Dedifferentiated amniotic fluid mesenchymal stem cell (primary cell): ENCODE data around the gene R3HCC1L.

Source experiments
- DNase-seq: peaks from one replicate; pipeline ENCODE4 v3.0.0-alpha.2; 2016; ENCODE audit errors: extremely low spot score

Gene R3HCC1L

DNA sequence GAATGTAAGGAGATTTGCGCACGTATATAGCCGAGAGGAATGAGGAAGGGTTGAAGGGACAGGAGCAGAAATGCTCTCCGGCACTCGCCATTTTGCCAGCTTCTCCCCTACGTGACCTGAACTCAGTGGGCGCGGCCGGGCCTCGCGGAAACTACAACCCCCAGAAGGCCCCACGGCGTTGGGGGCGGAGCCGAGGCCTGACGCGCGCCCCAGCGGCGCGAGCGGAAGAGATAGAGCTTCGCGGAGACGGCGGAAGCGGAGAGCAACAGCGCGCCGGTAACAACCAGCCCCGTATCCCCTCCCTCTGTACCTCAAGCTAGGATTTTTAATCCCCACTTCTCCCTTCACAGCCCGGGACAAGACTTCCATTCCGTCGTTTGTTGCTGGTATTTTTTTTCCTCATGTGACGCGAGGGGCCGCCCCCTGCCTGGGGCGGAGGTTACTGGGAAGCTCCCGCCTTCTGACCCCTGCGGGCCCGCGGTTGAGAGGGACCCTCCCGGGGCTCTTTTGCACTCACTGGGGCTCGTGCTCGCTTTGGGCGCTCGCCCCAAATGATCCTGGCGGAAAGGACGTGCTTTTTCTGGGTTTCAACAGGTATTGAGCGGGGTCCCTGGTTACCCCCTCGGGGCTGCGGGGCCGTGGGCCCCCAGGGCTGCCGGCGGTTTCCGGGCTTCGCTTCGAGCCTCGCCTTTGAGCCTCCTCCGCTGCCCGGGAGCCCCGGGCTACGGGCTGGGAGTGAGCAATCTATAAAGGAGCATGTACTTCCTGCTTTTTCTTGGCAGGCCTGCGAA lies at the start of gene R3HCC1L:
Gene R3HCC1L (plus strand): TSS at position 227 of the 791 bp plus-strand sequence. CDS start 73,458 bp downstream, outside the sequence.
- DNase-seq: peak; percentile 85

DNA sequence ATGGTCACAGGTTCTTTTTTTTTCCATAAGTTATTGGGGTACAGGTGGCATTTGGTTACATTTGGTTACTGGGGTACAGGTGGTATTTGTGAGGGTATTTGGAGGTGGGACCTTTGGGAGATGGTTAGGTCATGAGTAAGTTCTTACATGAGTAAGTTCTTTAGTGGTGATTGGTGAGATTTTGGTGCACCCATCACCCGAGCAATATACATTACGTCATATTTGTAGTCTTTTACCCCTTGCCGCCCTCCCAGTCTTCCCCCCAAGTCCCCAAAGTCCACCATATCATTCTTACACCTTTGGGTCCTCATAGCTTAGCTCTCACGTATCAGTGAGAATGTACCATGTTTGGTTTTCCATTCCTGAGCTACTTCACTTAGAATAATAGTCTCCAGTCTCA lies 49.2 kb upstream of the R3HCC1L start:
- no peak for DNase-seq

DNA sequence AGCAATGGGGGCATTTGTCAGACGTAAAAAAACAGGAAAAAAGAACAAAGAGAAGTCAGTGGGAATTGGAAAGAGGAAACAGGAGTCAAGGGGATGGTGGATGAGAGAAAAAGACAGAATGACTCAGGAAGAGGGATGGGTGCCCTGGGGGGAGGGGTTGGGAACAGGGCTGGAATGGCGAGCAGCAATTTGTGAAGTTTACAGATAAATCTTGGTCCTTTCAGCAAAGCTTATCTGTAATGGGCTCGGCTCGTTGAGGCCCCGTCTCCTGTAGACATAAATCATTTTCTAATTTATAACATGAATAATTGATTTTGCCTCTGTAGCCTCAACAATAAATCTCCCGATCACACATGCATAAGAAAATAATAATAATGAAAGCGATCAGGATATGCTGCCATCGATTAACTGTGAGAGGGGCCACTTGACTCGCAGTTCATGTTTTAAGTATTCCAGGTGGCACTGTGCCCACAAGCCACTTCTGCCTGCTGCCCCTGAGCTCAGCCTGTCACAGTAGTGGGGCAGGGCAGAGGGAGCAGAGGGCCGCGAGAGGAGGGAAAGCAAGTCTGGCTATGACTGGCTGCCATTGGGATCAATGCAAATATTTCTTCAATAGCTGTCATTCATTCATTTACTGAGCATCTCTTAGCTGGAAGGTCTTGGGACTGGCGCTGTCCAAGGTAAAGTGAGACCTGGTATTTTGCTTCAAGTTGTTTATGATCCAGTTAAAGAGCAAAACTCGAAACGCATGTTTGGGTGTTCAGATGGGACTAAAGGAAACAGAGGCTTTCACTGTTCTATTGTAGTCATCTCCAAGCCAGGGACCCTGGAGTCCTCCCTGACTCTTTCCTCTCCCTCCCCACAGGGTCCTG lies 47.4 kb upstream of the R3HCC1L start:
- no peak for DNase-seq

DNA sequence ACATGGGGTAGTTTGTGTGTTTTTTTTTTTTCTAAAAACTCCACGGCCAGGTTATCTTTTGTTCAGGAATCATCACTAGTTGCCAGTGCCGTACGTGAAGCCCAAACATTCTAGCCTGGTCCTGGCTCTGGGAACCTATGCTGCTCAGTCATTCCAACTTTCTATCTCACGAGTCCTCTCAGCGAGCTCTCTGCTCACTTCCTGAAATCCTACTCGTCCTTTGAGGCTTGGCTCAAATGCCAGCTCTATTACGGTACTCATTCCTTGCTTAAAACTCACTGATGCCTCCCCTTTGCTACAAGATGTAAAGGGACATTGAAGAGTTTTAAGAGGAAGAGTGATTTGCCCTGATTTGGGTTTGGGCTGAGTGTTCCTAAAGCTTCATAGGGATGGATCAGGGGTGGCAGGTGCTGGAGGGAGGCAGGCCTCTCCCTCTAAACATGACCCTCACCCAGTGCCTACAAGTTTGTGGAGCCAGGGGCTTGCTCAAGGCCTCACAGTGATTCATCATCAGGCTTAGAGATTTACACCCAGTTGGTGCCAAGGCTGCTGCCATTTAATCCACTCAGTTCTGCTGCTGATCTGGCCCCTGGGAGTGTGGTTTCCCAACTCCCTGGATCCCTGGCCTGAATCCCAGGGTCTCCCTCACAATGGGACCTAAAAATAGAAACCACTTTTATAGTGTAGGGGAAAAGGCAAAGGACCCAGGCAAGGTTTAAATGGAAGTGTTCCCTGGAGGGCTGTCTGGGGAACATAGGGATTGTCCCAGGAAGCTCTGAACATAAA lies 46.1 kb upstream of the R3HCC1L start:
- DNase-seq: no peak

DNA sequence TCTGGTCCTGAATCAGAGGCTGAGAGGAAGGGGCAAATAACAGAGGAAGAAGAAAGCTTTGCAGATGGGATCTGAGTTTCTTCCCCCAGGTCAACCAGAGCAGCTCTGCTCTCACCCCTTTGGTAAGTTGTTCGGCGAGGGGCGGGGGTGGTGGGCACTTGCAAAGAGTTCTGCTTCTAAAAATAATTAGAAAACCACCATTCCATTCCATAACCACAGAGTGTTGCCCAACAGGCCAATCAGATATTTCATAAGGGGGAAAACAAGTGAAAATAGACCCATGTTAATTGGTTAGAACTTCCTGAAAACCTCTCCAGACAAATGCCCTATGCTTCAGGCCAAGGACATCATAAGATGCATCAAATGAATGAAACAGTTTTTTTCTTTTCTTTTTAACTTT lies 43.6 kb upstream of the R3HCC1L start:
- no peak for DNase-seq

DNA sequence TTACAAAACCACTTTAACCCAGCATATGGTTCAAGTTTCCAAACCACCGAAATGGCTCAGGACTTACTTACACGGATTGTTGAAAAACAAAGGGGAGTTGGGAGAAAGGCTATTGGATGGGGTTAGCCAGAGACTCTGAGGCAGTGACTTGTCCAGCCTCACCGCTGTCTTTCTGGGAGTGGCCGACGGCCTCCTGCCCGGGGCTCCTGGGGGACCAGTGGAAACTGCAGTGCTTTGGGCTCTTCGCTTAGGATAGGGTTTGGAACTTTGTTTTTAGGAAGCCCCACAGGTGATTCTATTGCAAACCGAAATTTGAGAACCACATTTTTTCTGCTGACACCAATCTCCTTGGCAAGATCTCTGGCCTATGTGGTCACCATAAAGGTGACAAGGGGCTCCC lies 38.1 kb upstream of the R3HCC1L start:
- DNase-seq: no peak

DNA sequence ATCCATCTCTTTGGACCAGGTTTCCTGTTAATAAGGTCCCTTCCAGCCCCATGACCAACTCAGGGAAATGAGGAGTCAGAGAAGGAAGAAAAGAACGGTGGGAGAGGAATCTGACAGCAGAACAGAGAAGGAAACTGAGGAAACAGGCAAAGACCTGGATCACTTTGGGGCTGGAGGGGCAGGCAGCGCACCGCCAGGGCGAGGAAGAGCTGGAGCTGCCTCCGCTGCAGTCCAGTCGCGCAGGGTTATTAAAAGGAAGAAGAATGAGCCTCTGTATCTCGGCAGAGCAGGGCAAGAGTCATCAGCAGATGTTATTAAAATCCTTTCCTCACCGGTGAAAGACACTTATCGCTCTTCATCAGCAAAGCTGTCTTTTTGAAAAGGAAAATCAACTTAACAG lies 37.7 kb upstream of the R3HCC1L start:
- no peak for DNase-seq

DNA sequence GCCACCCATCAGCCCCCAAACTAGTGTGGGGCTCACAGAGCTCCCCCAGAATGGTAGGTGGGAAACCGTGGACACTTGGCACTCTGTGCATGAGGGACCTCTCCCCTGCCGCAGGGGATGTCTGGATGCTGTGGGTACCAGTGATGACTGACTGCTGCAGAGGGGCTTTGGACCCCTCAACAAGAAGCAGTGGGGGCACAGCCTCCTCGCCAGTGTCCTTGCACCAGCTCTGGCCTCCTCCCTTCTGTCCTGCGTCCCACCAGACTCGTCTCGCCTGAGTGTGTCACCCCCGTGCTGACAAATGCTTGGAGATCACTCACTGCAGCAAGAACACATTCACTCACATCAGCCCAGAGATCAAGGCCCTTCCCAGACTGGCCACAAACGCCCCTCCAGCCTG lies 37.3 kb upstream of the R3HCC1L start:
- no peak for DNase-seq

DNA sequence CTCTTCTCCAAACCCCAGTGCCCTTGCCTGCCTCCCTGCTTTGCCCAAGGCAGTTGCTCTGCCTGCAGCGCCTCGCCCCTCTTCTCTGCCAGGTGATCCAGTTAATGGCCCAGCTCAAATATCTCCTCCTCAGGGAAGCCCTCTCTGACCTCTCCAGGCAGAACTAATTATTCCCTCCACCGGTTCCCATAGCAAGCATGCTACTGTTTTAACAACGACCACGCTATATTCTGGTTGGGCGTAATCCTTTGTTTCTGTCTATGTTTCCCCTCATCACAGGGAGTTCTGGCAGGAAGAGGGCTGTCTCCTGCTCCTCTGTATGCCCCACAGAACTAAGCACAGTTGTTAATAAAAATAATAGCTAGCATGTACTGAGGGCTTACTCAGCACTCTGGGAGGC lies 36.8 kb upstream of the R3HCC1L start:
- no peak for DNase-seq

DNA sequence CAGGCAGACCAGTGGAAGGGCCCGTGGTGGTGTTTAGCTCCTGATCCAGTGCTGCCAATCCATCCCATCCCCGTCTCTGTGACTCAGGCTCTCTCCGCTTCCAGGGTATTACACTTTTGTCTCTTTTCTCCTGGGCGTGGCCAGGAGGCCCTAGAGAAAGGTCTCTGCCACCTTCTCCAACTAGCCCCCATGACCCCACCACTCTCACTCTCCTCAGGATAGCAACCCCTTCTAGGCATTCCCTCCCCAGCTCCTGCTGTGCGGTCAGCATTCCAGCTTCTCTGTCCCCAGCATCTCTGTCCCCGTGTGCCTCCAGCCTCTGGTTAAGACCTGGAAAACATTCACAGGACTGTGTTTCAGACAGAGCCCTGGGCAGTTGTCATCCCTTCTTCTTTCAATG lies 36.2 kb upstream of the R3HCC1L start:
- DNase-seq: no peak

DNA sequence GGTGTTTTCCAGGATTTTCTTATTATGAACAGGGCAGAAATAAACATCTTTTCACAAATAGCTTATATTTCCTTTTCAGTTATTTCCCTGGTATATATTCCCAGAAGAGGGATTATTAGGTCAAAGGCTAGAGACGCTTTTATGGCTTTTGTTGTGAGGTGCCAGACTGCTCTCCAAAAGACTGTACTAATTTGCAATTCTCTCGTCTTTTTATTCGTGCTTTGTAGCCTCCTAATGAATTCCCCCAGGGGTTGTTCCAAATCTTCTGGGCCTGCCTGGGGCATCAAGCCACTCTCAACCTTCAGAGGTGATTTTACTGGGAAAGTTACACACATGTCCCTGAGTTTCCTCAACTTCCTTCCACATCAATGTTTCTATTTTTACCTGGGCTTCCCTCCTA lies 34.0 kb upstream of the R3HCC1L start:
- DNase-seq: no peak

DNA sequence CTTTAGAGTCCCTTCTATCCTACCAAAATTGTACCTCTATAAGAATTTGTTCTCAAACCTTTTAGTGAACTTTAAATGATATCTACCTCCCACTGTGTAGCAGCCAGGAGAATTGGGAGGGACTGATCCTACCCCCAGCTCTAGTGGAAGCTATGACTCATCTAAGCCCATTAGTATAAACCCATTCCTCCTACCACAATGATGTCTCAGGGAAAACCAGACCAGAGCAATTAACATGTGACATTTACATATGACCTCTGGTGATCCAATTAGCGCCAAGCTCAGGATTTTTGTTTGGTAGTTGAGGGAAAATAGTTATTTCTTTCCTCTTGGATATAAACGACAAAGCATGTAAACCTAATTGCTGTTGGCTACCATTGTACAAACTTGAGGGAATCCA lies 33.1 kb upstream of the R3HCC1L start:
- no peak for DNase-seq

DNA sequence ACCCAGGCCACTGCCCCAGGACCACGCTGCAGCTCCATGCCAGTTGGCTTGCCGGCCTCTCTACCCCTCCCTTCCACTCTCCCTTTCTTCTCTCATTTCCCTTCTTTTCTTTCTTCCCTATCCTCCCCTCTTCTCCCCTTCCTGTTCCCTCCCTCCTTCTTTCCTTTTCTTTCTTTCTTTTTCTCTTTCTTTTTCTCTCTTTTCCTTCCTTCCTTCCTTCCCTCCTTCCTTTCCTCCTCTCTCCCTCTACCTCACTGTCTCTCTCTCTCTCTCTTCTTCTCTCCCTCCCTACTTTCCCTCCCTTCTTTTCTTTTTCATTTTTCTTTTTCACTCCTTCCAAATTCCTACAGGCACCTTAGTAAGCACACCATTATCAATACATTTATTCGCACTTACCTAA lies 30.3 kb upstream of the R3HCC1L start:
- DNase-seq: no peak

DNA sequence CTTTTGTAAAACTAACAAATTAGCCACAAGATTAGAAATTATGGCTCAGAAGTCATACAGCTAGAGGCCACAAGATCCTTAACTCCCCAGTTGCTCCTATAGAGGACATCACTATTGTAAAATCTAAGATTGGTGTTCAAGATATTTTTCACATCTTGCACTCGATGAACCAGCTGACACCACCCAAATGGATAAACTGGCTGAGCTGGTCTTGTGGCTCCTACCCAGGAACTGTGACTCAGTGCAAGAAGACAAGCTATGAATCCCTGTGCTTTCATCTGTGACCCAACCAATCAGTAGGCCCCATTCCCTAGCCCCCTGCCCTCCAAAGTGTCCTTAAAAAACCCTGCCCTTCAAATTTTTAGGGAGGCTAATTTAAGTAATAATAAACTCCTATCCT lies 27.9 kb upstream of the R3HCC1L start:
- DNase-seq: no peak

DNA sequence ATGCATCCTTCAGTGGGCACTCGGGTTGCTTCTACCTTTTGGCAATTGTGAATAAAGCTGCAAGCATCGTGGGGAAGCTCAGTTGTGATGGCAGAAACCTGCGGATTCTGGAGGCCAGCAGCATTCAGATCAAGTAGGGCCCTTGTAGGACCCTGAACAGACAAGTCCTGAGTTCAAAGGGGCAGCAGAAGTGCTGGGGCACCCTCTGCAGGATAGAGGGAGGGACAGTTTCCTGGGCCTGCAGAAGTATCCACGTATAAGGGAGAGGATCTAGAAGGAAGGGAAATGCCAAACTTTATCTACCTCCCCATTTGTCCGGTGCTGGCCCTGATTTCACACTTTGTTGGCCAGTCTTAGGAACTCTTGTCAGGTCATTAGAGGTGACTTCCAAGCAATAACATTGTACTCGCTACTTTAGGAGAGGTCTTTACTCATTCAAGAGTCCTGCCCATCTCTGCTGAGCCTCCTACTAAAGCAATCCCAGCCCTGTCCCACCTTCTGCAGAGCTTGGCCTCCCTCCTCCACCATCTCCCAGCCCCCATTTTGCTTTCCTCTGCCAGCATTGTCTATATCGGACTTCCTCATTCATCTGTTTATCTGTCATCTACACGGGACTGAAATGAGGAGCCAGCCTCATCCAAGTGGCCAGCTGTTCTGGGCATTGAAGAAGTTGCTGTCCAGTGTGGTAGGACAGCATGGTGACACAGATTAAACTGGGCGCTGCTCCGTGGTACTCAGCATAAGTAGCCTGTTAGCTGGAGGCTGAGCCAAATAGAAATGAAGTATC lies 26.6 kb upstream of the R3HCC1L start:
- DNase-seq: no peak

DNA sequence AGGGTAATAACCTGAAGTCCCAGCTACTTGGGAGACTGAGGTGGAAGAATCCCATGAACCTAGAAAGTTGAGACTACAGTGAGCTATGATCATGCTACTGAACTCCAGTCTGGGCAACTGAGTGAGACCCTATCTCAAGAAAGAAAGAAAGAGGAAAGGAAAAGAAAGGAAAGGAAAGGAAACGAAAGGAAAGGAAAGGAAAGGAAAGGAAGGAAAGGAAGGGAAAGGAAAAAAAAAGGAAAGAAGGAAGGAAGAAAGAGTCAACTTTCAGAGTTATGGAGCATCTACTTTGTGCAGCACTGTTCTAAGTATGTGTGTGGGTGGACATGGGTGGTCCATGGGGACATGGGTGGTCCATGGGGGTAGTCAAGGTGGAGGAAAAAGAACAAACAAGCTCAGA lies 24.1 kb upstream of the R3HCC1L start:
- no peak for DNase-seq

DNA sequence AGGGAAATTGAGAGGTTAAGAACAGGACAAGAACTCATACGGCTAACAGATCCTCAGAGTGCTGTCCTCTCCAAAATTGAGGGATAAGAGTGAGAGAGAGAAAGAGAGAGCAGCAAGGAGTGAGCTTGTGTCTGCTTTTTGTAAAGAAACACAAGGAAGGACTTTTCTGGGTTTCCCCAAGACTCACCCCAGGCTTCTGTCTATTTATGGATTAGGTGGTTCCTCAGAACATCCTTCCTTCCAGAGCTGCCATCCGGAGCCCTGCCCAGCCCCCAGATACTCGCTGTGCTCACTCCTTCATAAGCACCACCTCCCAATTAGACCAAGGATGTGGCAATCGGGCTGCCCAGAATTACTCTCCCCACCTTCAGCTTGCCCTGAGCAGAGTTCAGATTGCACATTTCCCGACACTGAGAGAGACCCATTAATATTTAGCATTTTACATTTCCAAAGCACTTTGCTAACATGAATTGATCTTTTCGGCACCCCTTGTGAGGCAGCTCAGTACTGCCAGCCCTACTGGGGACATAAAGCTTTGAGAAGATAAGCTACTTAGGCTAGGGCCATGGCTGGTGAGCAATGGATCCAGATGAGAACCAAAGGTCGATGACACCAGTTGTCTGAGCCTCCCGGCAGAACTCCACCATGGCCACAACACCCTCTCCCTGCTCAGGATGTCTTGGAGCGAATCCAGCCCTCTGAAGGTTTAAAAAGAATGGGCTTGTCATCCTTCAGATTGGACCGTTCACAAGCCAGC lies 19.2 kb upstream of the R3HCC1L start:
- no peak for DNase-seq

DNA sequence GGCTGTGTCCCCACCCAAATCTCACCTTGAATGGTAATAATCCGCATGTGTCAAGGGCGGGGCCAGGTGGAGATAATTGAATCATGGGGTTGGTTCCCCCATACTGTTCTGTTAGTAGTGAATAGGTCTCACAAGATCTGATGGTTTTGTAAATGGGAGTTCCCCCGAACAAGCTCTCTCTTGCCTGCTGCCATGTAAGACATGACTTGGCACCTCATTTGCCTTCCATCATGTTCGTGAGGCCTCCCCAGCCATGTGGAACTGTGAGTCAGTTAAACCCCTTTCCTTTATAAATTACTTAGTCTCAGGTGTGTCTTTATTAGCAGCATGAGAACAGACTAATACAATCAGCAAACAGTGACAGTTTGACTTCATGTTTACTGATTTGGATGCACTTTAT lies 14.6 kb upstream of the R3HCC1L start:
- DNase-seq: no peak

DNA sequence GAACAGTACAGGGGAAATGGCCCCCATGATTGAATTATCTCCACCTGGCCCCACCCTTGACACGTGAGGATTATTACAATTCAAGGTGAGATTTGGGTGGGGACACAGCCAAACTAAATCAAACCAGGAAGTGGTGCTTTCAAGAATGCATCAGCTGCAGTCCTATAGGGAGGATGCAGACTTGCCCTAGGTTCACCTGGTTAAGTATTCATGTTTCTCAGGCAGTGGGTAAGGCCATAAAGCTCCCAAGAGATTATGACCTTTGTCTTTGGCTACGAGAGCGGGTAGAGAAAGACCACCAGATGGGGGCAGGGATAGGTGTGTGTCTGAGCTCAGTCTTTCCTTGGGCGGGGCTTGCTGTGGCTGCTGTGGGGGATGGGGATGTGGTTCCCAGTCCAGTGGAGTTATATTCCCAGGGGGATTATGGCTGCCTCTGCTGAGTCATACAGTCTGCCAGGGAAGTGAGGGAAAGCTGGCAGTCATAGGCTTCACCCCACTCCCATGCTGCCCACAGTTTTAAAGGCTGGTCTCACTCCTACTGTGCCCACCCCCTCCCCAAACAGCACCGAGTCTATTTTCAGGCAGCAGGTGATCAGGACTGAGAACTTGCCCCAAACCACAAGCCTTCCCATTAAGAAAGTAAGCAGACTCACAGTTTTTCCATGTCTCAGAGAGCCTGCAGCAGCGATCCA lies 8.4 kb upstream of the R3HCC1L start:
- no peak for DNase-seq

DNA sequence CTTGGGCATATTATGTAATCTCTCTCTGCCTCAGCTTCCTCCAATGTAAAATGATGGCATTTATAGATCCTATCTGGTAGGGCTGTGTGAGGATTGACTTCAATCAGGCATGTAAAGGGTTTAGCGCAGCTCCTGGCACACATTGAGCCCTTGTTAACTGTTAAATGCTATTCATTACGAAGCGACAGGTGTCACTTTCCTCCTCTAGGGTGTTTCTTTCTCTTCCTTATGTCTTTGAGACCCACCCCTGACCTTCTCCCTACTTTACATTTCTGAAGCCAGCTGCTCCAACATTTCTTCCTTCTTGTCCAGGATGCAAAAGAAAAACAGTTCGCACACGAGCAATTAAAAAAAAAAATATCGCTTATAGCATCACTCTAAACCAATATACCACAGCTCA lies 5.7 kb upstream of the R3HCC1L start:
- no peak for DNase-seq
